DMS153 treated with DMSO at 0.1 percent for 48 hours (cell line): Measurements from ENCODE around the gene CDH22.

ENCODE experiments used
- DNase-seq: peaks from one replicate; lab custom pipeline; 2025; ENCODE audit not compliant: unreplicated experiment; lab: John Stamatoyannopoulos, UW

Gene CDH22

DNA sequence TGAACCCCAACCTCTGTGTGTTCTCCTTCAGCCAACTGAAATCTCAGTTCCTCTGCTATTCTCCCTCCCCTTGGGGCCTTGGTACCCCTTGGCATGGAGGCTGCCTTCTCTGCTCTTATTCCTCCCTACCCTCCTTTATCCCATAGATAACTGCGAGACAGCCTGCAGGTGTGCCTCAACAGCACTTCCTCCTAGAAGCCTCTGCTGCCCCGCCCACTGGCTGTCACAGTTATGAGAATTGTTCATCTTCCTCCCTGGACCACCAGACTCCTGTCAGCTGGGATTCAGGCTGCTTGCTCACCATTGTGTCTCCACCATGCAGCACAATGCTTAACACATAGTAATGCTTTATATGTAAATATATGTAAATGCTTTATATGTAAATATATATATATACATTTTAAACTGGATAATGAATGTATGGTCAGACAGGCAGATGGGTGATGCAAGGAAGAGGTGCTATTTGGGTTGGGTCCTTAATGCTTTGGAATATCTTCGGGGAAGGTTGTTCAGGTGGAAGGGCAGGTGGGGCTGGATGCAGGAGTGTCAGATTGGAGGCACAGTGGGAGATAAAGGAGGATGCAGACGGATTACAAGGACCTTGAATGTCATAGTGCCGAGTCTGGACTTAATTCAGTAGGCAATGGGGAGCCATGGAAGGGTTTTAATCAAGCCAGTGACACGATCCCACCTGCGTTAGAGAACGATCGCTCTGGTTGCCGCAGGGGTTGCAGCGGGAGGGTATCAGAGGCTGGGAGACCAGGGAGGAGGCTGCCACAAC is 4.9 kb downstream of the CDH22 start:
- DNase-seq, result no peak

DNA sequence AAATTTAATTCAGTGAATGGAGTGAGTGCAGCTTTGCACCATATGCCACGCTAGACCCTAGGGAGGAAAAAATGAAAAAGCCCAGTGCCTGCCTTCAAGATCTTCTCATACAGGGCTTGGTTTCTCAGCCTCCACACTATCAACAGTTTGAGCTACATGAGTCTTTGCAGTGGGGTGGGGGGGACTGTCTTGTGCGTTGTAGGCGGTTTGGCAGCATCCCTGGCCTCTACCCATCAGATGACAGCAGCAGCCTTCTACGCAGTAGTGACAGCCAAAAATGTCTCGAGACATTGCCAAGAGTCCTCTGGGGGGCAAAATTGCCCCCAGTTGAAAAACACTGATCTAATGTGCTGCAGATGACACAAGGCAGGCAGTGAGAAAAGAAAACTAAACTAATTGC is 6.2 kb downstream of the CDH22 start:
- DNase-seq, result no peak

DNA sequence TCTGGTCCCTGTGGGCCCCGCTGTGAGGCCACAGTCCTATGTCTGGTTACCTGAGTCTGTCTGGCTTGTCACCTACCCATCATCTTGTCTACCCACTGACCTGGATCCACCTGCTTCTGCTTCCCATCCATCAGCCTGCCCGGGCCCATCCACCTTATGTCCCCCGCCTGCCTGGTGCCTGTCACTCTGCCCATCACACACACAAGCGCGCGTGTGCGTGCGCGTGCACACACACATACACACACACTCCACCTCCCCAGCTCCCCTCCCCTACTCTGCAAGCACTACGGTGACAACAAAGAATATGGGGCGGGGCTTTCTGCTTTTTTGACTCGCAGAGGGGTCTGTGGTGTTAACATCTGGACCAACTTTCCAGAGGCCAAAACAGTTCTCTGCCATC is 8.0 kb downstream of the CDH22 start:
- no peak for DNase-seq

DNA sequence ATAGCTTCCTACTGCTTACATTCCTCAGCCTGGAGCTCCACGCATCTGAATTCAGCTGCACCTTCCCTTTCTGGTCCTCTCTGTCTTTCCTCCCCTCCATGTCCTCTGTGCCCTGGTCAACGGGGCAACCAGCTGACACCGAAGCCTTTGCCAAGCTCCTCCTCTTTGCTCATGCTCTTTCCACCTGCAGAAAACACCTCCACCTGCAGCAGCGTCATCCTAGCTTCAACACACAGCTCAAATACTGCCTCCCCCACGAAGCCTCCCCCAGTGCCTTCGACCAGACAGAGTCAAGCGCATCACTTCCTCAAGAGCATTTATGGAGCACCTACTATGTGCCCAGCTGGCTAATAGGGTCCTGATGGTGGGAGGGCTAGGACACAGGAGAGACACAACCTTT is 9.2 kb downstream of the CDH22 start:
- DNase-seq, result no peak

DNA sequence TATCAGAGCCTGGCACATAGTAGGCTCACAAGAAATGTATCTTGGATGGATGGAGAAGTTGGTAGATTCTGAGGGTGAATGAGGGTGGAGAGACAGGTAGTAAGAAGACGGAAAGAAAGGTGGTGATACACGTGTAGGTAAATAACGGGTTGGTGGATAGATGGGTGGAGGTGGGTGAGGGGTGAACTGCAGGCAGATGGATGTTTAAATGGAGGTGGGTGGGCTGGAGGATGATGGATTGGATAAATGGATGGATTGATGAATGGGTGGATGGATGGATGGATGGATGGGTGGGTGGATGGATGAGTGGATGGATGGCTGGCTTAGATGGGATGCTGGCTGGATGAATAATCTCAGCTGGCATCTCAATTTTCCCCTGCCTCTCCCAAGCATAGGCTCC is 9.9 kb downstream of the CDH22 start:
- no peak for DNase-seq

DNA sequence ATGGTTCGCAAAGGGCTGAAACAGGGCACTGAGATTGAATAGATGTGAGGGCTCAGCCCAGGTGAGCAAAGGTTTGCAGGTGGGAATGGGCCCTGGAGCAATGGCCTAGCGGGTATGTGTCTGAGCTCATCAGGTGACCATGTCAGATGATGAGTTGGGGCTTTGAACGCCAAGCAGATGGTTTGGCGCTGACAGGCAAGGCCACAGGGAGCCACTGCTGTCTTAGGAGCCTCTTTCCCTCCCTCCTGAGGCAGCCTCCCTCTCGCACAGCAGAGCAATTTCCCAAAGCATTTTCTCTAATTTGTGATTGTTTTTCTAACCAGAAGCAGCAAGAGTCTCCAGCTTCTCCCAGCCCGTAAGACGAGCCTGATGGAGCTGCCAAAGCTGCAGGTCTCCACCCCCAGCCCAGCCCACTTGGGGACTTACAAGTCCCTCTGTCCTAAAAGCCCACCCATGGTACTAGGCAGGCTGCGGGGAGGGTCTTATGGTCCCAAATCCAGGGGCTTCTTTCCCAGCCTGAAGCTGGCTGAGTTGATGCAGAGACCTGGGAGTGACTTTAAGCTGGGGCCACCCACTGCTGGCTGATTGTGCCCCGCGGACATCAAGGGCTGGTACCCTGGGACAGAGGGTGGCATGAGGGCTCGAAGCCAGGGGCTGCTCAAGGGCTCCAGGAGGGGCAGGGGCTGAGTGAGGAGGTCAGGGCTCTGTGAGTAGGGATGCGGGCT is 11.6 kb downstream of the CDH22 start:
- DNase-seq, result no peak

DNA sequence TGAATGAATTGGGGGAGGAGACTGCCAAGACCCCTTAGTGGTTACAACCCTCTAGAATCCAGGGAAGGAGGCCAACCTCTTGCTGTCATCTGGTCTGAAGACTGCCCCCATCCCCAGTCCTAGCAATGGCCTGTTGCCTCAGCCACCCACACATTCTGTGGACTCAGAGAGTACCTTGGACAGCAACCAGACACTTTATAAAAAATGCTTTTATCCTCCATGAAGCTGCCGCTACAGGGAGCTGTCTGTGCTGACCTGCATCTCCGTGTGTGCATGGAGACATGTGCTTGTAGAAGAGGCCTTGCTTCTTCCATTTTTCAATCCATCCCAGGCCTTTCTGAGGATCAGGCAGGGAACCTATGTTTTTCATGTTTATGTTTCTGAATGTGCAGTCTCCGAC is 15.2 kb downstream of the CDH22 start:
- DNase-seq, result no peak

DNA sequence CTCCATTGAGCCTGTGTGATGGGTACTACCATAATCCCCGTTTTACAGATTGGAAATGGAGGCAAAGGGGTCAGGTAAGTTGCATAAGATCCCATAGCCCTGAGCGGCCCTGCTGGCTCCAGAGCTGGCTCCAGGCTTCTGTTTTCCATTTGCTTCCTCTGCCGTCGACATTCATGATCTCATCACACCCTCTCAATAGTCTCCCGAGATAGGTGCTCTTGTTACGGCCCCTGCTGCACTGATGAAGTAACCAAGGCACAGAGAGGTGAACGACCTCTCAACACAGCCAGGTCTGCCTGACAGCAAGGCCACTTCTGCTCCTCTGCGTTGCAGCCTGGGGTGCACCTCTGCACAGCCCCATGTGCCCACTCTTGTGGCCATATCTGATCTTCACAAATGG is 16.9 kb downstream of the CDH22 start:
- no peak for DNase-seq

DNA sequence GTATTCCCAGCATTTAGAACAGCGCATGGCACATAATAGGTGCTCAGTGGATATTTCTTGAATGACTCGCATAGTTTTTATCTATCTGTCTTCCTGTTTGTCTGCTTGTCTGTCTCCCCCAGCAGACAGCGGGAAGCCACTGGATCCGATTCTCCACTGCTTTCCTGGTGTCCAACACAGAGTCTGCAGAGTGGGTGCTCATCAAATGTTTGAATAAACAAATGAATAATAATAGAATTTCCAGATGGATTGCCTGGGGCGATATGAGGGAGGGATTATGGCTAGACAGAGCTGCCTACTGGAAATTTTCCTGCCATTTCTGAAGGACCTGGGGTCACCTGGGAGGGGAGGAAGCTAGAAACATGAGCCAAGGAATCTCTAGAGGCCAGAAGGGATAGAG is 18.9 kb downstream of the CDH22 start:
- DNase-seq, result no peak

DNA sequence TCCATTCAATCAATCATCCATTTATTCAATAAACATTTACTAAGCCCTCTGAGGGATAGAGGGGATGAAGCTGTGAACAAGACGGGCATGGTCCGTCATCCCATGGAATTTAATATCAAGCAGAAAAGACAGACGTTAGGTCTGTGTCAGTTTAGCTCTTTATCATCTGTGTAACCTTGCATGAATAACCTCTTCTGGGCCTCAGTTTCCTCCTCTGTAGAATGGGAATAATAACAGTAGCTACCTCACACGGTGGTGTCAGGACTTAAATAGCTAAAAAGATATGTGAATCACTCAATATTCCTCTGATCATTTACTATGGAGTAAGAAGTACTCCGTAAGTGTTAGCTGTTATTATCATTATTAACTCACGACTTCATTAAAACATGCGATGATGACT is 21.3 kb downstream of the CDH22 start:
- no peak for DNase-seq

DNA sequence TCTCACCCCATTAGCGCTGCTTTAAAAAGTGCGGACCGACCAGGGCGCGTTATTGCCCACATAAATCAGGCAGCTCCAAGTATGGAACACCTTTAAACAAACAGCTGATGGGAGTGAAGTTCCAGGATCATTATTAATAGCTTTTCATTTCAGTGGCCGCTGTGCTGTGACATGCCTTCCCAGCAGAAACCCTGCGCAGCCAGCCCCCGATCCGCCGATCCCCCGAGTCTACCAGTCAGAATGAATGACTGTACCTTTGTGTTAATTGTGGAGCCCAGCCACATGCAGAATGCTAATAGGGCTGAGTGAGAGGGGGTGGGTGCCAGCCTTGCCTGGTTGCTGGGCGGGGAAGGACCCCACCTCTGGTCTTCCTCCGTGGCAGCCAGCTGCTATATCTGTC is 21.9 kb downstream of the CDH22 start:
- no peak for DNase-seq

DNA sequence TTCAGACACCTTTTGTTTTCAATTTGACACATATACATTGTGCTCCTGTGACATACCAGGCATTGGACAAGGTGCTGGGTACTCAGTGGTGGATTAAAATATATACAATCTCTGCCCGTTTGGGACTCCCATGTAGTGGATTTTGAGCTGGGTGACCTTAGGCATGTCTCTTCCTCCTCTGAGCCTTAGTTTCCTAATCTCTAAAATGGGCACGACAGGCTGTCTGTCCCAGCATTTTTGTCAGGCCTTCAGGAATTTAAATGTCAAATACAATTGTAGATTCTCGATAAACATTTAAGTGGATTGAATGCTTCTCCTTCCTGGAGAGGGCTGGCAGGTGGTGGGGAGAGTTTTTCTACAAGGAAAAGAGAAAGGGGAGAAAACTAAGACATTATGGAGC is 22.6 kb downstream of the CDH22 start:
- DNase-seq, result no peak

DNA sequence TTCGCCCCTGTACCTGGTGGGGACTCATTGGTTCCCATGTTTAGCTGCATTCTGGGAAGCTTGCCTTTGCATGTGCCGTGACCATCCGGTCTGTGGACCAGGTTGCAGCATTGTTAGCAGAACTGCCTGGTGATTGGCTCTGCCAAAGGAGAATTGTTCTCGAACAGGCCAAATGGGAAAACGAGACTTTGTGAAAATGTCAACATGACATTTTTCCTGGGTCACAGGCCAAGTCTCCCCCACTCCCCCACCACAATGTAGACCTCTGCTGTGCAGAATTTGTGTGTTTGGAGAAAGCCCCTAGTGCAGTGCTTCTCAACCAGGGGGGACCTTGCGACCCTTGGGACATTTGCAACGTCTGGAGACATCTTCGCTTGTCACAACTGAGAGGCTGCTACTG is 23.2 kb downstream of the CDH22 start:
- DNase-seq, result no peak

DNA sequence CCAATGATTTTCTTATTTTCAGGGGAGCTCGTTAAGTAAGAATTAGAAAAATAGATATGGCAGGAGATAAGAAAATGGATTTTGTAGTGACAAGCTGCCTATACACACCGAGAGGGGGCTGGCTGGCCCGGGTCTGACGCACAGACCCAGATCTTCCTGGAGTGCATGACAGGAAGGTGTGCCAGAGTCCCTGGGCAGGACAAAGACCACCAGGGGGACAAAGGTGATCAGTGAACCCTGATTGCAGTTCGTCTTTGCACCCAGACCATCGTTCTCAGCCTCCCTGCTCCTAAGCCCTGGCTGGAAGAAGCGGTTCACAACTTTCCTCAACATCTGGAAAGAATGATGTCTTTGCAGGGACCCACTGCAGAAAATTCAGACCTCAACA is 24.3 kb downstream of the CDH22 start:
- no peak for DNase-seq

DNA sequence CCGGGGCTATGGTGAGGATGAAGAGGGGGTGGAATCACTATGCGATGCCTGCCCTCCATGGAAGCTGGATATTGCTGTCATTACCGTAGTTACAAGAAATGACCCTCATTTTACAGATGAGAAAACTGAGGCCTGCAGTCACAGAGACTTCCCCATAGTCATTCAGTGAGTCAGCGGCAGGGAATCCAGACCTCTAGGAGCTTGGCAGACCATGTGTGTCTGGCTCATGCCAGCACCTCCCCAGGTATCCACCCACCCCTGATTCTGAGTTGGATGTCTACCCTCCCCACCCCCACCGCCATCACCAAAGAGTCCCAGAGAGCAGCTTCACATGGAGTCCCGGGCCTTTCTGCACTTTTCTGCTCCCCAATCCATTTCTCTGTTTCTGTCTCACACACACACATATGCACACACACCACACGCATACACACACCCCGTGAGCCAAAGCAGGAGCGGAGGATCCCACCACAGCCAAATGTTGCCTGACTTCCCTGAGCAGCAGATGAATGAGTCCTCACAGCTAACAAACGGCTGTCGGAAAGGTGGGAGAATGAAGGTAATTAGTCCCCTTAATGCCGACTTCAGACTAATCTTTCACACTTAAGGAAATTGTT is 24.8 kb downstream of the CDH22 start:
- no peak for DNase-seq

DNA sequence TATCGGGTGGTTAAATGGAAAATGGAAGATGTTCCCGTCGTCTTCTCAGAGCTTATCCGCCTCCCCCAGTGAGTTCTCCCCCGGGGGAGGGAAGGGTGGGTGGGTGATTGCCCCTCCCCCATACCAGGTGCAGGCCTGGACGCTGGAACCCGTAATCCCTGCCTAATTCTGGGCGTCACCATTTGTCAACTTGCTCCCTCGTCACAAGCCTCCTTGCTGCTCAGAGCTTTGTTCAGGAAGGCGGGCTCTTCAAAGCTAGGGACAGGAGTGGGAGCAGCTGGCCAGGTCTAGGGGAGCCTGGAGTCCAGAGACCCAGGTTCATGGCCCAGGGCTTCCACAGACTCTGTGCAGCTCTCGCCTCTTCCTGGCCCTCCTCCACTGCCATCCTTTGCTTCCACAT is 25.6 kb downstream of the CDH22 start:
- DNase-seq, result no peak

DNA sequence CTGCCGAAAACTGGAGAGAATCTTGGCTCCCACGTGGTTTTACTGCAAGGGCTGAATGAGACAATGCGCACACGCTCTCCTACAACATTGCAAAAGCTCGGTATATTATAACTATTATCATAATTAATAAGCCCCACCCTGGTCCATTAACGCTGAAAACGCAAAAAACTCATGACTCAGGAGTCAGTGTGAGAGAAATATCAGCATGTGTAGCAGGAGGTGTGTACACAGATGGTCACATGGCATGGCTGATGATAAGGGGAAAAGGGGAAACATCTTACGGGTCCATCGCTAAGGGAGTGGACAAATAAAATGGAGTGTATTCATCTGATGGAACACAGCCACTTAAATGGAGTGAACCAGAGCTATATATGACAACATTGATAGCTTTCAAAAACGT is 29.2 kb downstream of the CDH22 start:
- no peak for DNase-seq

DNA sequence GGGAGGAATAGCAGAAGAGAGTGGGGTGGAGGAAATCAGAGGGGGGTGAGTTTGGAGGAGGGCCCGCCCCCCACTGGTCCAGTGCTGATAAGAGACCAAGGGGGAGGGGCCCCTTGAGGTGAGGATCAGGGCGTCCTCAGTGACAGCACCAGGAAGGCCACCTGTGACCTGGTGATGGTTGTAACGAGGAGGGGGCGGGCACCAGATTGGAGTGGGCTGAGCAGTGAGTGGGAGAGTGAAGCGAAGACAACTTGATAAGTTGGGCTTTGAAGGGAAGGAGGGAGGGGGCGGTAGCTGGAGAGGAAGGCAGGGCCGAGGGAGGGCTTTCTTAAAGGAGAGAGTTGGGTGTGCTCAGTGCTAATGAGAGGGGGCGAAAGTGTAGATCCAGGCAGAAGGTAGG is 30.7 kb downstream of the CDH22 start:
- no peak for DNase-seq

DNA sequence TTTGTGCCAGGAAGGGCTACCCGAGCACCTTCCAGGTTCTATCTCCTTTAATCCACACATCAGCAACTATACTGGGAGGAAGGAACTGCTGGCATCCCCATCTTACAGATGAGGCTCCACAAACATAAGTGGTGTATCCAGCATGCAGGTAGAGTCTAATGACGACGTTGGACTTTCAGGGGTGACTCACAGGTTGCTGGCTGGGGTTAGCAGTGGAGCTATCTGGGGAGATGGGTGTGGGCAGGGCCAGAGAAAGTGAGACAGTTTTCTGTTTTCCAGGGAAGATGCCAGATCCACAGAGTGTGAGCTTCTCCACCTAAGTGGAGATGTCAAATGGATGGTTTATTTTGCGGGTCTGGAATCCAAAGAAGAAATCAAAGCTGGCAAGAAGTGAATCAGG is 31.8 kb downstream of the CDH22 start:
- DNase-seq, result no peak

DNA sequence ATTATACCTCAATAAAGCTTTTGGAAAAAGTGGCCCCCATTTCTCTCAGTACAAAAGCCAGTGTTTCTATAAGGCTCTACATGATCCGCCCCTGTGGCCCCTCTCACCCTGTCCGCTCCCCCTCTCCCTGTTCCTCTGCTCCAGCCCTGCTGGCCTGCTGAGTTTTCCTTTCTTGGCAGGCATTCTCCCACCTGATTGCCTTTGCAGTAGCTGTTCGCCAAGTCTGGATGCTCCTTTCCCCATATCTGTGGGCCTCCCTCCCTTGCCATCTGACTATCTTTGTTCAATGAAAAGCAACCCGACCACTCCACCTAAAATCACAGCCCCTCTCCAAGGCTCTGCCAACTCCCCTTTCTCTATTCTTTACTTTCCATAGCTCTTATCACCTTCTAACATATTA is 33.2 kb downstream of the CDH22 start:
- DNase-seq, result no peak

DNA sequence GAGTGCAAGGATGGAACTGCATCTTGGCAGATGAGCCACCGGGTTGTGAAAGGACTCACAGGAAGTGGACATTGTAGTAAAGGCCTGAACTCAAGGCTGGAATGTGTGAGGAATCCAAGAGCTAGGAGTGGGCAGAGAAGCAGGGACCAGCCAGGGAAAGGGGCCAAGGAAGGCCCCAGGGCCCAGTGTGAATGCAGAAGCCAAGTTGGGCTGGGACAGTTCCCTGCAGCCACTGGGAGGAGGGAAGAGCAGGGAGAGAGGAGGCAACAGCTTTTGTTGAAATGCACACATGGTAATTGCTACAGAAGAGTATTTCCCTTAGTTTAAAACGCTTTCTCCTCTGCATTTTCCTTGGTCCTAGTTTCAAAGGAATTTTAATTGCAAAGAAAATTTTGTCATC is 34.6 kb downstream of the CDH22 start:
- DNase-seq, result no peak

DNA sequence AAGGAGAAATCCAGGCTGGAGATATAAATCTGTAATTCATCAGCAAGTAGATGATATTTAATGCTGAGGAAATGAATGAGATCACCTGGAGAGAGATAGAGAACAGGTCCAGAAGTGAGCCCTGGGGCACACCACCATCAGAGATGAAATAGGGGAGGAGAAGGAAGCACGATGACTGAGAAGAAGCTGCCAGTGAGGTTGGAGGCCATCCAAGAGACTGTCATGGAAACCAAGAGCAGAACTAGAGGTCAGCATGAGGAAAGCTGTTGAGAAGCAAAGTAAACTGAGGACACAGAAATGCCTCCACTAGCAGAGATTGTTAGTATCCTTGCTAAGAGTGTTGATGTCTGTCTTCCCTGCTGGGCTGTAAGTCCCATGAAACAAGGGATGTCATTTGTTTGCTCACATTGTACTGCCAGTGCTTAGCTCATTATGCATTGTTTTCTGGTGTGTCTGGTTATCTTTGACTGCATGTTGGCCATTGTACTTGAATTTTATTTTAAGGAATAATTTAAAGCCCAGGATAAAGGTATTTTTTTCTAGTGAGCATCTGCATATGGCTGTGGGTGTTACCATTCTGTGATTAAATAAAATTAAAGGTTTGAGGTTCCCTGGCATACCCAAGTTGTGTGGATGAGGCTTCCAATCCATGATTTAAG is 35.8 kb downstream of the CDH22 start:
- no peak for DNase-seq
